Ishikawa (cell line): ENCODE measurements around the gene ZW10.

ENCODE experiments used
- CEBPB ChIP-seq: IDR thresholded peaks from 2 replicates; pipeline ENCODE4 v1.6.1; 2012
- EP300 ChIP-seq: IDR thresholded peaks from 2 replicates; pipeline ENCODE4 v1.6.1; 2012; ENCODE audit warnings: borderline replicate concordance
- FOXM1 ChIP-seq: IDR thresholded peaks from 2 replicates; pipeline ENCODE4 v1.6.1; 2012; ENCODE audit warnings: low read depth, borderline replicate concordance
- RAD21 ChIP-seq: IDR thresholded peaks from 2 replicates; pipeline ENCODE4 v1.6.1; 2012; ENCODE audit warnings: low read depth
- TAF1 ChIP-seq: IDR thresholded peaks from 2 replicates; pipeline ENCODE4 v1.6.1; 2012; ENCODE audit warnings: low read depth, mild to moderate bottlenecking
- TCF12 ChIP-seq: IDR thresholded peaks from 2 replicates; pipeline ENCODE4 v1.6.1; 2012; ENCODE audit warnings: low read depth
- YY1 ChIP-seq: IDR thresholded peaks from 2 replicates; pipeline ENCODE4 v1.6.1; 2012; ENCODE audit warnings: low read depth
- TF ChIP-seq, protein P1 (sequence below): IDR thresholded peaks from 2 replicates; pipeline ENCODE4 v1.6.1; 2012; ENCODE audit warnings: low read depth, mild to moderate bottlenecking
- TF ChIP-seq, protein P2 (sequence below): IDR thresholded peaks from 2 replicates; pipeline ENCODE4 v1.6.1; 2012

DNA sequence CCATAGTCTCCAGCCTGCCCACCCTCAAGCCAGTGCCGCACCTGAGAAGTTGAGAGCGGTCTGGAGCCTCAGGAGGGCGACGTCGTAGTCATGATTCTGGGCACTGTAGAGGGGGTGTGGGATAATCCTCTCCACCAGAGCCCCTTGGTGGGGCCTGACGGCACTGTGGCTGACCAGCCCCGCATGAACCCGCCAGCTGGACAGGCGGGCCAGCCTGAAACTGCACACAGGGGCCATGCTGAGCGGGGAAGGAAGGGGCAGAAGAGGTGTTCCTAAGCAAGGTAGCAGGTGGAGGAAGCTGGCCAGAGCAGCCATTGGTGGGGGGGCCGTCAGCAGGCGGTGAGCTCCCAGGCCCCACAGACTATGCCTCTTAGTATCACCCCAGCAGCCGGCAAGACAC lies 80.5 kb downstream of the ZW10 start:
- TF ChIP-seq TCF12 (no peak), EP300 (no peak), TAF1 (no peak), CEBPB (no peak), YY1 (no peak), FOXM1 (no peak), RAD21 (no peak)
- TF ChIP-seq, protein P1, sequence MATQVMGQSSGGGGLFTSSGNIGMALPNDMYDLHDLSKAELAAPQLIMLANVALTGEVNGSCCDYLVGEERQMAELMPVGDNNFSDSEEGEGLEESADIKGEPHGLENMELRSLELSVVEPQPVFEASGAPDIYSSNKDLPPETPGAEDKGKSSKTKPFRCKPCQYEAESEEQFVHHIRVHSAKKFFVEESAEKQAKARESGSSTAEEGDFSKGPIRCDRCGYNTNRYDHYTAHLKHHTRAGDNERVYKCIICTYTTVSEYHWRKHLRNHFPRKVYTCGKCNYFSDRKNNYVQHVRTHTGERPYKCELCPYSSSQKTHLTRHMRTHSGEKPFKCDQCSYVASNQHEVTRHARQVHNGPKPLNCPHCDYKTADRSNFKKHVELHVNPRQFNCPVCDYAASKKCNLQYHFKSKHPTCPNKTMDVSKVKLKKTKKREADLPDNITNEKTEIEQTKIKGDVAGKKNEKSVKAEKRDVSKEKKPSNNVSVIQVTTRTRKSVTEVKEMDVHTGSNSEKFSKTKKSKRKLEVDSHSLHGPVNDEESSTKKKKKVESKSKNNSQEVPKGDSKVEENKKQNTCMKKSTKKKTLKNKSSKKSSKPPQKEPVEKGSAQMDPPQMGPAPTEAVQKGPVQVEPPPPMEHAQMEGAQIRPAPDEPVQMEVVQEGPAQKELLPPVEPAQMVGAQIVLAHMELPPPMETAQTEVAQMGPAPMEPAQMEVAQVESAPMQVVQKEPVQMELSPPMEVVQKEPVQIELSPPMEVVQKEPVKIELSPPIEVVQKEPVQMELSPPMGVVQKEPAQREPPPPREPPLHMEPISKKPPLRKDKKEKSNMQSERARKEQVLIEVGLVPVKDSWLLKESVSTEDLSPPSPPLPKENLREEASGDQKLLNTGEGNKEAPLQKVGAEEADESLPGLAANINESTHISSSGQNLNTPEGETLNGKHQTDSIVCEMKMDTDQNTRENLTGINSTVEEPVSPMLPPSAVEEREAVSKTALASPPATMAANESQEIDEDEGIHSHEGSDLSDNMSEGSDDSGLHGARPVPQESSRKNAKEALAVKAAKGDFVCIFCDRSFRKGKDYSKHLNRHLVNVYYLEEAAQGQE: no peak
- TF ChIP-seq, protein P2, sequence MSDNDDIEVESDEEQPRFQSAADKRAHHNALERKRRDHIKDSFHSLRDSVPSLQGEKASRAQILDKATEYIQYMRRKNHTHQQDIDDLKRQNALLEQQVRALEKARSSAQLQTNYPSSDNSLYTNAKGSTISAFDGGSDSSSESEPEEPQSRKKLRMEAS: no peak
